Ovary (tissue), 9 donors: ENCODE data around the gene CTDSPL. TPM values are rescaled to one million over a fixed set of nuclear protein-coding genes. Genes with fewer than 3 reads are reported as not detected.

Experiments
- DNase-seq, 5 donors: peaks; one replicate each; pipeline ENCODE4 v3.0.0-alpha.2; 2019 to 2020
- H3K27ac ChIP-seq, 2 donors: fragments of 200-600 bp; one replicate each; pipeline versions ENCODE4 v1.5.1 to v1.8.0; 2019 to 2022
- H3K27me3 ChIP-seq: fragments of 200-600 bp; one replicate; pipeline ENCODE4 v1.8.0; 2022
- H3K36me3 ChIP-seq: fragments of 200-600 bp; sonication (generic); one replicate; pipeline ENCODE4 v1.5.1; 2019
- H3K4me1 ChIP-seq: one replicate; pipeline ENCODE4 v1.8.1; 2013; ENCODE audit warnings: mild to moderate bottlenecking, moderate library complexity; ENCODE audit not compliant: insufficient read depth
- H3K4me3 ChIP-seq: fragments of 200-600 bp; sonication (generic); one replicate; pipeline ENCODE4 v1.5.1; 2017
- H3K9me3 ChIP-seq, 2 donors: fragments of 200-600 bp in 1 of 2; sonication (generic) in 1 of 2; one replicate each; pipeline versions ENCODE4 v1.5.1 to v1.8.1; 2013 to 2019; ENCODE audit warnings: mild to moderate bottlenecking in 1 of 2, moderate library complexity in 1 of 2
- EP300 ChIP-seq: sonication (generic); formaldehyde crosslinking; IDR thresholded peaks from one replicate; pipeline ENCODE4 v1.6.1; 2017; ENCODE audit warnings: antibody characterized with exemption
- POLR2A ChIP-seq: fragments of 450-650 bp; IDR thresholded peaks from one replicate; pipeline ENCODE4 v1.6.1; 2017; ENCODE audit warnings: antibody characterized with exemption, mild to moderate bottlenecking, moderate library complexity
- WGBS, 3 donors: extraction: QIAGEN DNeasy Blood & Tissue Kit in 1 of 3; methylation state at CpG; one replicate each; pipeline versions ENCODE4 v1.1.5 to v1.1.7; 2013 to 2017; 5-methylcytosine and 5-hydroxymethylcytosine counted together
- intact Hi-C, 4 donors: fragments of 100-400 bp; cut with DNase I; formaldehyde crosslinking; loops; one replicate each; pipeline versions ENCODE4 v1.11.0 to v1.15.1; 2022 to 2023
- polyA plus RNA-seq, 2 donors: library from polyadenylated mRNA; stranded (reverse); fragments of 200-250 nt in 1 of 2; fragments of 350-450 nt in 1 of 2; fragmentation: Illumina TruSeq in 1 of 2; extraction: RNeasy Lipid Tissue Mini Kit (QIAGEN cat#74804) in 1 of 2; gene quantifications; one replicate each; pipeline ENCODE4 v1.2.3, GENCODE V29; 2013 to 2014
- total RNA-seq, 7 donors: library from RNA; depleted of rRNA in 2 of 7; stranded (reverse); fragments of >200 nt in 2 of 7; fragmentation: NEBNext Ultra II Directional in 3 of 7; extraction: Animal tissue kit (Norgen Biotek cat#: 25700) in 3 of 7; gene quantifications; one replicate each; pipeline versions ENCODE4 v1.1.0 to v1.2.4, GENCODE V29; 2016 to 2023
- TF ChIP-seq, protein P1 (sequence below), 3 donors: fragments of 450-650 bp in 2 of 3; fragments of 200-600 bp in 1 of 3; IDR thresholded peaks; one replicate each; pipeline versions ENCODE4 v1.5.1 to v1.8.0; 2016 to 2022; ENCODE audit warnings: antibody characterized with exemption in 3 of 3, mild to moderate bottlenecking in 1 of 3
- donor health status: DM: no; HTN: no; CAD: no; lungs with moderate emphysema.
- donor health status: DM: no; HTN: no; CAD: no.
- donor health status: Bipolar disorder and iron deficiency.
- donor health status: DM: yes; HTN: yes; CAD: no.
- donor health status: DM: no; HTN: no; CAD: no.
- donor health status: DM: yes; HTN: yes; CAD: no.

CTDSPL gene
- total and polyA plus RNA-seq, 9 donors = 14.8 to 41.1 (median 34.2) TPM

DNA sequence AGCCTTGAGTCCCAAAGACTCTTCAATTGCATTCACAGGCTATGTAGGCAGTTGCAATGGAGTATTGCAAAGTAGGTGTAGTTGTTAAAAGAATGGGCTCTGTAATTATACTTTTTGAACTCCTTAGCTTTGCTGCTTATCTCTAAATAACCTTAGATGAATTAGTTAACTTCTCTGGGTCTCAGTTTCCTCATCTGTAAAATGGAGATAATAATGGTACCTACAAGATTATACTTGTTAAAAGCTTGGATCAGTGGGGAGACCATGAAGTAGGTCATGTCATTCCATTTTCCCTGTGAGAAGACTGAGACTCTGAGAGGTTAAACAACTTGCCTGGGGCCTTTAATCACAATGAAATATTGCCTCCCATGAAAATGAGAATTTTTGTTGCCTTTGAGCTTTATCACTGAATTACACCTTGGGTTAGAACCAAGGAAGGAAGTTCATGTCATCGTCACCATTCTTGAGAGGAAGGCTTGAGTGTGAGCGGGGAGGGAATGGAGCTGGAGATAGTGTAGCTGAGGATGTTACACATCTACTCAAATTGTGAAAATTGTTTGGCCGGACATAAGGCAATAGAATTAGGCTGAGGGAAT lies 38.1 kb downstream of the CTDSPL start:
- peaks cover 9% of the 10 kb centered on the region for H3K4me1 ChIP-seq
- WGBS, 3 donors = 78 to 97% (median 93%) methylated on average over 3 of the region's 3 CpGs

DNA sequence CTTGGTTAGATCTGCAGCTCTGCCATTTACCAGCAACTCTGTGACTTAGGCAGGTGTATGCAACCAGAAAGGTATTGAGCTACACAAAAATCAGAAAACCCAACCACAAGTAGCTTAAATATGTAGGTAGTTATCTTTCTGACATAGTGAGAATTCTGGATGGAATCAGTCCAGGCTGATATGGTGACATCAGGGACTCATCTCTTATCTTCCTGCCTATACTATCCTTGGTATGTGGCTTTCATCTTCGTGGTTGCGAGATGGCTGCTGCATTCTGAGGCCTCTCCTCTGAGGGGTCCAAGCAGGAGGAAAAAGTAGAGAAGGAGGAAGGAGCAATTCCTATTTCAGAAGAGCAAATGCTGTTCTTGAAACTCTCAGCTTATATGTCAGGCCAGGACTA lies 40.0 kb downstream of the CTDSPL start:
- WGBS, 3 donors = 80 to 86% (median 81%) methylated on average over 2 of the region's 2 CpGs

More for the DNA sequence above, 38.1 kb downstream of the CTDSPL start:
- Histone ChIP-seq H3K27me3 (no peaks in the 10 kb centered on the region), H3K27ac (no peak overlapping the region), H3K36me3 (no peaks in the 10 kb centered on the region), H3K4me3 (no peak overlapping the region), H3K9me3 (no peaks in the 10 kb centered on the region)
- intact Hi-C loops = no loop called here
- DNase-seq = no peak
- TF ChIP-seq POLR2A (no peak), EP300 (no peak)
- TF ChIP-seq, protein P1, sequence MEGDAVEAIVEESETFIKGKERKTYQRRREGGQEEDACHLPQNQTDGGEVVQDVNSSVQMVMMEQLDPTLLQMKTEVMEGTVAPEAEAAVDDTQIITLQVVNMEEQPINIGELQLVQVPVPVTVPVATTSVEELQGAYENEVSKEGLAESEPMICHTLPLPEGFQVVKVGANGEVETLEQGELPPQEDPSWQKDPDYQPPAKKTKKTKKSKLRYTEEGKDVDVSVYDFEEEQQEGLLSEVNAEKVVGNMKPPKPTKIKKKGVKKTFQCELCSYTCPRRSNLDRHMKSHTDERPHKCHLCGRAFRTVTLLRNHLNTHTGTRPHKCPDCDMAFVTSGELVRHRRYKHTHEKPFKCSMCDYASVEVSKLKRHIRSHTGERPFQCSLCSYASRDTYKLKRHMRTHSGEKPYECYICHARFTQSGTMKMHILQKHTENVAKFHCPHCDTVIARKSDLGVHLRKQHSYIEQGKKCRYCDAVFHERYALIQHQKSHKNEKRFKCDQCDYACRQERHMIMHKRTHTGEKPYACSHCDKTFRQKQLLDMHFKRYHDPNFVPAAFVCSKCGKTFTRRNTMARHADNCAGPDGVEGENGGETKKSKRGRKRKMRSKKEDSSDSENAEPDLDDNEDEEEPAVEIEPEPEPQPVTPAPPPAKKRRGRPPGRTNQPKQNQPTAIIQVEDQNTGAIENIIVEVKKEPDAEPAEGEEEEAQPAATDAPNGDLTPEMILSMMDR (IDR thresholded peaks at IDR 0.05) = no peak

DNA sequence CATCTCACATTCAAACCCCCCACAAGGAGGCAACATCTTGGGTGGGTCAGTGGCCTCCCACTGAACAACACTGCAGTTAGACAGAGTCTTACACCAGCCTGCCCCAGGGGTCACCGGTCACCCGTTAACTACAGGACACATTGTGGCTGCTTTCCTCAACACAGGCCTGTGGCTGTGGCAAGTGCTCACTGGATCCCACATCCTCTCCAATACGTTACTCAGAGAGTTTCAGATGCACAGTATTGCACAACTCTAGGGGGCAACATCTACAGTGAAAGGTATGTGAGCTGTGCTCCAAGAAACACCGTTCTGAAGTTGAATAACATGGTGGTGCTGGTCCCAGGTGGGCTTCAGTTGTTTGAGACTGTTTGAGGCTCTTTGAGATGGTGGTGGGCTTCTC lies 41.0 kb downstream of the CTDSPL start:
- Histone ChIP-seq H3K9me3 (no peaks in the 10 kb centered on the region), H3K36me3 (no peaks in the 10 kb centered on the region), H3K27ac (no peak overlapping the region), H3K4me3 (no peak overlapping the region), H3K27me3 (no peaks in the 10 kb centered on the region), H3K4me1 (peaks cover 21% of the 10 kb centered on the region)
- 90 to 97% (median 92%) methylated on average over 4 of the region's 4 CpGs for WGBS, 3 donors
- TF ChIP-seq EP300 (no peak), POLR2A (no peak)
- TF ChIP-seq, protein P1 (IDR thresholded peaks at IDR 0.05) = no peak
- intact Hi-C loops = no loop called here
- DNase-seq = no peak

More for the DNA sequence above, 40.0 kb downstream of the CTDSPL start:
- DNase-seq = no peak
- no peak overlapping the region for H3K4me3 ChIP-seq
- H3K27me3 ChIP-seq = no peaks in the 10 kb centered on the region
- no peaks in the 10 kb centered on the region for H3K36me3 ChIP-seq
- H3K9me3 ChIP-seq = no peaks in the 10 kb centered on the region
- peaks cover 18% of the 10 kb centered on the region for H3K4me1 ChIP-seq
- H3K27ac ChIP-seq = no peak overlapping the region
- TF ChIP-seq EP300 = no peak
- TF ChIP-seq, protein P1 (IDR thresholded peaks at IDR 0.05) = no peak
- TF ChIP-seq POLR2A = no peak
- intact Hi-C loops = no loop called here

DNA sequence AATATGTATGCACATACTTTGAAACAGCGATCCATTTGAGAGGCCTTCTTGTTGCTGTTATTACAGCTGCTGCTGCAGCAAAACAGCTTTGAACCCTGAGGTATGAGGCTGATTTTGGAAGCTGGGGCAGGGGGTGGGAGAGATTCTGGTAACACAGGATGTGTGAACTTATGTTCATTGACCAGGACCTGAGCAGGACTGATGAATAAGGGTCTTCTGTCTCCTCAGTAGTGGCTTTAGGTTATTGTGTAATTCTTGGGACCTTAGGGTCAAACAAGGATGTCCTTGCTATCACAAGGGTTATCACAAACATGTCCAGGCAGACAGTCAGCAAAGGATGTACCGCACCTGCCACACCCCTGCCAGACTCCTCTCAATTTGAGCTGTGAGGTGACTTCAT lies 41.6 kb downstream of the CTDSPL start:
- Histone ChIP-seq H3K27me3 (no peaks in the 10 kb centered on the region), H3K4me1 (peaks cover 20% of the 10 kb centered on the region), H3K4me3 (no peak overlapping the region), H3K9me3 (no peaks in the 10 kb centered on the region), H3K36me3 (no peaks in the 10 kb centered on the region), H3K27ac (no peak overlapping the region)
- intact Hi-C loops = no loop called here
- TF ChIP-seq POLR2A (no peak), EP300 (no peak)
- TF ChIP-seq, protein P1 (IDR thresholded peaks at IDR 0.05) = no peak
- no peak for DNase-seq
- WGBS, 3 donors = 47 to 66% (median 57%) methylated on average over 2 of the region's 2 CpGs
